NK-92 treated with Interleukin-12 subunit alpha and Interleukin-12 subunit beta, amount 100 ng/mL, for 24 hours (cell line): ENCODE measurements around the gene LRRC56.

Experiments used
- DNase-seq: peaks from one replicate; lab custom pipeline; 2025; lab: John Stamatoyannopoulos, UW

LRRC56 gene

DNA sequence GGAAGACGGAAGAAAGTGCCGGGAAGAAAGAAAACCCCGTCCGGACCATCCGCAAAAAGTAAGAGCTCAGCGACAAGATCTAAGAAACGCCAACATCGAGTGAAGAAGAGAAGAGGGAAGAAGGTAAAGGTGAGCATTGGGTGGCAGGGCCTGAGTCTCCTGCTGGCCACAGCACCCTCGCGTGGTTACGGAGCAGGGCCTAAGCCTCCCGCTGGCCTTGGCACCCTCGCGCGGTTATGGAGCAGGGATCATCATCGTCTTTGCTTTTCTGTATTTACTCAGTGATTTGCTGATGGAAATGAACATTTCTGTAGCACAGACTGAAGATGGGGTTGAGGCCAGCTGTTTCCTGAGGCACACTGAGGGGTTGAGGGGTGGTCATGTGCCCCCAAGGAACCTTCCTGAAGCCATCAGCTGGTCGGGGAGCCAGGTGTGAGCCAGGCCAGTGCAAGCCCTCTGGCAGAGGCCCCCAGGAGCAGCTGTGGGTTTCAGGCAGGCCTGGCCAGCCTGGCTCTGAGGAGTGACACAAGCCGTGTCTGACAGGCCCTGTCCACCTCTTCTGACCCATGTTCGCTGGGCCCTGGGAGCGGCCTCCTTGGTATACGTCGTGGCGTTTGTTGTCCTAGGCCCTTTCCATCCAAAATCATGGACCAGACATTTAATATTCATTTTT is 64.4 kb downstream of the LRRC56 start:
- no peak for DNase-seq

DNA sequence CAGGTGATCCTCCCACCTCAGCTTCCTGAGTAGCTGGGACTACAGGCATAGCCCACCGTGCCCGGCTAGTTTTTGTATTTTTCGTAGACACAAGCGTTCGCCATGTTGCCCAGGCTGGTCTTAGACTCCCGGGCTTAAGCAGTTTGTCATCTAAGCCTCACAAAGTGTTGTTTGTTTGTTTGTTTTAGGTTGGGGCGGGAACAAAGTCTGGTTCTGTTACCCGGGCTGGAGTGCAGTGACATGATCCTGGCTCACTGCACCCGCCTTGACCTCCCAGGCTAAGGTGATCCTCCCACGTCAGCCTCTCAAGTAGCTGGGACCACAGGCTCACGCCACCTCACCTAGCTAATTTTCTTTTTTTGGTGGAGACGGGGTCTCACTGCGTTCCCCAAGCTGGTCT is 65.8 kb downstream of the LRRC56 start:
- DNase-seq, result no peak
